BJ (cell line): ENCODE results near the gene RRM1. TPM values are rescaled to one million over a fixed set of nuclear protein-coding genes. Genes with fewer than 3 reads are reported as not detected.
A peak's percentile ranks its signal among the peaks of the same experiment; 100 is the strongest.

Experiments
- CTCF ChIA-PET: fragments of 350-600 bp; formaldehyde crosslinking; extraction: SDS; loops from one replicate; lab custom pipeline; 2021; ENCODE audit warnings: antibody characterized with exemption, inconsistent platforms; lab: Yijun Ruan, JAX
- POLR2A ChIA-PET: fragments of 300-600 bp; sonication (Branson Sonifier 250); formaldehyde crosslinking; extraction: SDS; loops from one replicate; lab custom pipeline; 2021; ENCODE audit warnings: antibody characterized with exemption; lab: Charles Lee
- DNase-seq: peaks from one replicate; pipeline ENCODE4 v3.0.0-alpha.2; 2011; ENCODE audit warnings: low read depth
- H3K27me3 ChIP-seq: 2 replicates; pipeline ENCODE4 v1.6.0; 2011; ENCODE audit warnings: low read length; ENCODE audit not compliant: control insufficient read depth, insufficient read depth
- H3K36me3 ChIP-seq: 2 replicates; pipeline ENCODE4 v1.5.1; 2011; ENCODE audit warnings: low read length; ENCODE audit not compliant: control insufficient read depth, insufficient read depth
- H3K4me3 ChIP-seq: 2 replicates; pipeline ENCODE4 v1.5.1; 2011; ENCODE audit warnings: low read depth, mild to moderate bottlenecking, control low read depth, low read length
- polyA plus RNA-seq: library from polyadenylated mRNA; depleted of rRNA; stranded (reverse); fragments of >200 nt; gene quantifications from 2 replicates; pipeline ENCODE4 v1.2.3, GENCODE V29; 2011
- TF ChIP-seq, protein P1 (sequence below): IDR thresholded peaks from 2 replicates; pipeline ENCODE4 v1.5.1; 2011; ENCODE audit warnings: low read depth, mild to moderate bottlenecking, control low read depth, inconsistent platforms, low read length, moderate library complexity; ENCODE audit not compliant: insufficient read depth

RRM1 gene
- polyA plus RNA-seq, 1 experiment = 68.9 TPM

DNA sequence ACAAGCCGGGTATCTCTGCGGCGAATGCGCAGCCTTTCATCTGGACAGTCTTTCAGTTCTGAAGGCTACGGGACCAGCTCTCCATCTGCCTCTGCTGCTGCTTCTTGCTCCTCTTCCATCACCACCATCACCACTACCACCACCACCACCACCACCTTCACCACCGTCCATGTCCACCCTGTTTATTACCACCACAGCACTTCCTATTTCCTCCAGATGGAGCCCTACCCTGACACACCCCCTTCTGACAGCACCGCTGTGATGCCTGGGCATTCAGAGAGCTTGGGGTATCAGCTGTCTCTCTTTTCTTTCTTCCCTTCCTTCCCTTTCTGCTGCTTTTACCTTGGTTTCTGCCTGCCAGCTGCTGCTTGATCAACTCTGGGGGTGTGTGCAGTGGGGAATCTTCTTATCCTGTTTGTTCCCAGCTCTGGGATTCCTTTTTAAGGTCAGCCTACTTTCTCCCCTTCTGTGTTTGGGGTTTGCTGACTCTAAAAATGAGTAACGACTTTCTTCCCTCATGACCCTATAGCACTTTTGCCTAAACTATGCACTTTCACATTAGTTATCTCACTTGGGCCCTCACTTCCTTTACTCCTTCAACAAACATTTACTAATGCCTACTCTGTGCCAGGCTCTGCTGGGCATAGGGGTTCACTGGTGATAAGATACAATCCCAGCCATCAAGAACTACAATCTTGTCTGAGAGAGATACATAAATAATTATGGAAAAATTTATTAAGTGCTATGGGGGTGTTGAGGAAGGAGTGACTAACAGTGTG lies 7.8 kb upstream of the RRM1 start:
- Histone ChIP-seq H3K4me3 (no peak overlapping the region), H3K27me3 (no peaks in the 10 kb centered on the region), H3K36me3 (peaks cover 13% of the 10 kb centered on the region)
- ChIA-PET CTCF (interaction anchor here (0.8 to 1.3 kb wide), 3 partner anchors 8 to 245 kb away, joined by 3 read pairs; partner anchors contain the start of gene STIM1), POLR2A (no interaction called here)
- no peak for DNase-seq
- TF ChIP-seq, protein P1, sequence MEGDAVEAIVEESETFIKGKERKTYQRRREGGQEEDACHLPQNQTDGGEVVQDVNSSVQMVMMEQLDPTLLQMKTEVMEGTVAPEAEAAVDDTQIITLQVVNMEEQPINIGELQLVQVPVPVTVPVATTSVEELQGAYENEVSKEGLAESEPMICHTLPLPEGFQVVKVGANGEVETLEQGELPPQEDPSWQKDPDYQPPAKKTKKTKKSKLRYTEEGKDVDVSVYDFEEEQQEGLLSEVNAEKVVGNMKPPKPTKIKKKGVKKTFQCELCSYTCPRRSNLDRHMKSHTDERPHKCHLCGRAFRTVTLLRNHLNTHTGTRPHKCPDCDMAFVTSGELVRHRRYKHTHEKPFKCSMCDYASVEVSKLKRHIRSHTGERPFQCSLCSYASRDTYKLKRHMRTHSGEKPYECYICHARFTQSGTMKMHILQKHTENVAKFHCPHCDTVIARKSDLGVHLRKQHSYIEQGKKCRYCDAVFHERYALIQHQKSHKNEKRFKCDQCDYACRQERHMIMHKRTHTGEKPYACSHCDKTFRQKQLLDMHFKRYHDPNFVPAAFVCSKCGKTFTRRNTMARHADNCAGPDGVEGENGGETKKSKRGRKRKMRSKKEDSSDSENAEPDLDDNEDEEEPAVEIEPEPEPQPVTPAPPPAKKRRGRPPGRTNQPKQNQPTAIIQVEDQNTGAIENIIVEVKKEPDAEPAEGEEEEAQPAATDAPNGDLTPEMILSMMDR = no peak

DNA sequence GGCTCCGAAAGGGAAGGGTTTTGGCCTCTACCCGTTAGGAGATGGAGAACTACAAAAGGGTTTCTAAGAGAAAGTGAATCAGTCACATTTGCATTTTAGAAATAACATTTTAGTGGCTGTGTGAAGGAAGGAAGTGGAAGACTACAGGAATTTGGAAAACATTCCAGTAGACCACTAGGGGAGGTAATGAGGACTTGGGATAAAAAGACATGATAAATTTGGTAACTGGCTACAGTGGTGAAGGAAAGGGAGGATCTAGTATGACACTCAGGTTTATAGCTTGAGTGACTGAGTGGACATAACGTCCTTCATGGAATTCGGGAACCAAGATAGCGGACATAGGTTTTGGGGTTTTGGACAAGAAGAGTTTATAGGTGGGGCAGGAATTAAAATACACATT lies 7.0 kb upstream of the RRM1 start:
- ChIA-PET POLR2A (no interaction called here), CTCF (interaction anchor here (0.9 to 1.2 kb wide), 2 partner anchors 24 to 238 kb away, joined by 3 read pairs; no protein-coding TSS in a partner anchor)
- TF ChIP-seq, protein P1 = peak; percentile 38

DNA sequence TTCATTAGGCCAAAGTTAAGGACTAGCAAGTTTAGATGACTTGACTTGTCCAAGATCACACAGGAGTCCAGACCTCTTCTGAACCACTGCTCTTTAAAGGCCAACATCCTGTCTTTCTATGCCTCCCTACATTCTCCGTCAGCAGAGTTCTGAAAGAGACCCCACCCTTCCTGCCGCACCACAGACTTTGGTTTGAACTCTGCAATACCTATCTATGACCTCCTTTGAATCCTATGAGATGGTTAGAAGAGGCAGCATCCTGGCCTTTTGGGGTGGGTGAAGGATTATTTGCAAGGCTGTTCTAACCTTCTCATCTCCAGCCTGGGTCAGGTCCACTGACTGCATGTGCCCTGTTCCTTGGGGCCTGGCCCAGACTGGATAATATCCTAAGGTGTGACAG lies 4.3 kb upstream of the RRM1 start:
- Histone ChIP-seq H3K36me3 (peaks cover 6% of the 10 kb centered on the region), H3K4me3 (no peak overlapping the region), H3K27me3 (no peaks in the 10 kb centered on the region)
- POLR2A ChIA-PET = no interaction called here
- TF ChIP-seq, protein P1 = no peak
- CTCF ChIA-PET = interaction anchor here (1.1 kb wide), 1 partner anchor 18 kb away, joined by 3 read pairs; no protein-coding TSS in a partner anchor
- no peak for DNase-seq

More for the DNA sequence above, 7.0 kb upstream of the RRM1 start:
- Histone ChIP-seq H3K27me3 (no peaks in the 10 kb centered on the region), H3K4me3 (no peak overlapping the region), H3K36me3 (peaks cover 11% of the 10 kb centered on the region)
- DNase-seq = no peak

DNA sequence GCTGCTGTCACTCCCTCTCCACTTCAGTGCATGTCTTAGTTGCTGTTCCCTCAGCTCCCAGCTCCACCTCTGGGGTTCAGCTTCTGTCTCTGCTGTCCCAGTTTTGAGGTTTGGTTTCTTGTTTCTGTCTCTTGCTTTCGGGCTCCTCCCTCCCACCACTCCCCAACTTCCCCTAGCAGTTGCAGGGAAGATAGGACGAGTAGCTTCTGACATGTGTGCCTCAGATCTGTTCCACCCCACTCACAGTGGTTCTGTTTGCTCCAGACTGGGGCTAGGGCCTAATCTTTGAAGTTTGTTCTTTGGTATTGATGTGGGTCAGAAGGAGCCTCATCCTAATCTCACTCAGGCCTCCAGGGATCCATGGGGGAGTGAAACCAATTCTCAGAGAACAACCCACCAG lies 2.6 kb upstream of the RRM1 start:
- Histone ChIP-seq H3K36me3 (peaks cover 4% of the 10 kb centered on the region), H3K27me3 (no peaks in the 10 kb centered on the region), H3K4me3 (no peak overlapping the region)
- CTCF ChIA-PET = no interaction called here
- TF ChIP-seq, protein P1 = no peak
- POLR2A ChIA-PET = interaction anchor here (0.7 kb wide), 1 partner anchor 67 kb away, joined by 3 read pairs; no protein-coding TSS in a partner anchor
- no peak for DNase-seq

DNA sequence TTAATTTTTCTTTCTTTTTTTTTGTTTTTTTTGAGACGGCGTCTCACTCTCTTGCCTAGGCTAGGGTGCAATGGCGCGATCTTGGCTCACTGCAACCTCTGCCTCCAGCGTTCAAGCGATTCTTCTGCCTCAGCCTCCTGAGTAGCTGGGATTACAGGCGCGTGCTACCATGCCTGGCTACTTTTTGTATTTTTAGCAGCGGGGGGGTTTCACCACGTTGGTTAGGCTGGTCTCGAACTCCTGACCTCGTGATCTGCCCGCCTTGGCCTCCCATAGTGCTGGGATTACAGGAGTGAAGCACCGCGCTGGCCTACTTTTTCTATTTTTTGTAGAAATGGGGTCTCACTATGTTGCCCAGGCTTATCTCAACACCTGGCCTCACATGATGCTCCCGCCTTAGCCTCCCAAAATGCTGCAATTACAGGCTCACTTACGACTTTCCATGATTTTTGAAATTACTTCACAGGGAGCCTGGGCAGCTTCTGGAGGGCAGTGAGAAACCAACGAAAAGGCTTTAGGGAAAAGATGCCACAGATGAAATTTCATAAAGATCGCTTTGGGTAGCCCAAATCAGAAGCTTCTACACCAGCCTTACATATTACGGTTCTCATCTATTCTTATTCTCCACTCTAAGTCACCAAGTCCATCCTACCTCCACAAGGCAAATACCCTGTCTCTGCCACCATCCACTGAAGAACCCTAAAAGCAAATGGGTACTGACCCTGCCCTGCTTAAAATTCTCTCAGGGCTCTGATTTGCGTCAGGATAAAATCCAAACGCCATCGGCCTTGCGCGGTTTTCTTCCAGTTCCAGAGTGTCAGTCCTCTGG lies 866 bp upstream of the RRM1 start:
- peak overlapping the region; percentile 81 for H3K4me3 ChIP-seq
- no peak for DNase-seq
- TF ChIP-seq, protein P1 = no peak
- POLR2A ChIA-PET = no interaction called here
- CTCF ChIA-PET = interaction anchor here (0.8 to 1.2 kb wide), 2 partner anchors 89 to 239 kb away, joined by 3 to 8 read pairs; partner anchors contain the start of gene STIM1
- peaks cover 4% of the 10 kb centered on the region for H3K36me3 ChIP-seq
- H3K27me3 ChIP-seq = no peaks in the 10 kb centered on the region
